GM12878 (cell line): ENCODE data around the gene SLFNL1. TPM values are rescaled to one million over a fixed set of nuclear protein-coding genes. Genes with fewer than 3 reads are reported as not detected.

Source experiments
- ATAC-seq: fragments of 200-7000 bp; cut with Tn5 transposase; 3 replicates; pipeline ENCODE4 v1.9.1; 2020; ENCODE audit warnings: mild to moderate bottlenecking, moderate library complexity
- BruUV-seq: library from RNA; stranded (reverse); fragments of 400-500 nt; replicated peaks from 2 replicates; lab custom pipeline; 2021; lab: Mats Ljungman, UMichigan
- CTCF ChIA-PET: fragments of 300-600 bp; sonication (Branson Sonifier 250); formaldehyde crosslinking; extraction: SDS; loops from one replicate; lab custom pipeline; 2021; ENCODE audit warnings: inconsistent platforms; lab: Yijun Ruan, JAX
- POLR2A ChIA-PET: fragments of 350-600 bp; formaldehyde crosslinking; extraction: SDS; loops from one replicate; lab custom pipeline; 2021; ENCODE audit warnings: inconsistent platforms; lab: Charles Lee
- RAD21 ChIA-PET: fragments of 300-600 bp; sonication (Branson Sonifier 250); formaldehyde crosslinking; loops from one replicate; lab custom pipeline; 2023; ENCODE audit warnings: antibody characterized with exemption; ENCODE audit not compliant: unreplicated experiment; lab: Charles Lee
- SMC1A ChIA-PET: fragments of 300-600 bp; sonication (Branson Sonifier 250); formaldehyde crosslinking; loops from one replicate; lab custom pipeline; 2023; ENCODE audit not compliant: unreplicated experiment, uncharacterized antibody; lab: Charles Lee
- DNase-seq: peaks from one replicate; pipeline ENCODE4 v3.0.0-alpha.2; 2011; ENCODE audit warnings: low read depth, low spot score
- FAIRE-seq: peaks from 3 replicates; lab custom pipeline; 2011; peaks lifted over from hg19 to GRCh38; lab: Jason Lieb, UNC
- H2AFZ ChIP-seq: 2 replicates; pipeline ENCODE4 v1.6.0; 2011; ENCODE audit warnings: low read depth, low read length, control low read depth; ENCODE audit not compliant: control insufficient read depth
- H3K27ac ChIP-seq: 2 replicates; pipeline ENCODE4 v1.5.1; 2011; ENCODE audit warnings: control low read depth; ENCODE audit not compliant: control insufficient read depth, insufficient read depth
- H3K27me3 ChIP-seq, 2 experiments: replicated peaks in 1 of 2; 2 replicates each; pipeline versions ENCODE4 v1.6.0 to v1.6.1; 2011; ENCODE audit warnings: low read length in 1 of 2; ENCODE audit not compliant: control insufficient read depth in 2 of 2, insufficient read depth in 2 of 2
- H3K36me3 ChIP-seq, 2 experiments: 2 replicates each; pipeline ENCODE4 v1.5.1; 2011; ENCODE audit warnings: low read length in 1 of 2; ENCODE audit not compliant: control insufficient read depth in 2 of 2, insufficient read depth in 2 of 2
- H3K4me1 ChIP-seq: 2 replicates; pipeline ENCODE4 v1.6.1; 2011; ENCODE audit warnings: mild to moderate bottlenecking, low read length, moderate library complexity, mixed read lengths; ENCODE audit not compliant: control insufficient read depth, insufficient read depth
- H3K4me2 ChIP-seq: 2 replicates; pipeline ENCODE4 v1.6.0; 2011; ENCODE audit warnings: control low read depth; ENCODE audit not compliant: control insufficient read depth, insufficient read depth
- H3K4me3 ChIP-seq: fragments of 200-600 bp; sonication (generic); 2 replicates; pipeline ENCODE4 v1.5.1; 2016
- H3K79me2 ChIP-seq: 2 replicates; pipeline ENCODE4 v1.6.0; 2011; ENCODE audit warnings: low read length; ENCODE audit not compliant: control insufficient read depth, insufficient read depth
- H3K9ac ChIP-seq: 2 replicates; pipeline ENCODE4 v1.8.0; 2011; ENCODE audit warnings: low read length, control low read depth, mixed read lengths; ENCODE audit not compliant: control insufficient read depth, insufficient read depth
- H3K9me3 ChIP-seq: replicated peaks from 3 replicates; pipeline ENCODE4 v1.5.1; 2011; ENCODE audit warnings: mild to moderate bottlenecking, low read length; ENCODE audit not compliant: control insufficient read depth, insufficient read depth
- H4K20me1 ChIP-seq: 2 replicates; pipeline ENCODE4 v1.6.0; 2011; ENCODE audit not compliant: control insufficient read depth, insufficient read depth
- ATF7 ChIP-seq: fragments of 450-650 bp; IDR thresholded peaks from 2 replicates; pipeline ENCODE4 v1.6.1; 2016; ENCODE audit warnings: low read depth, mild to moderate bottlenecking
- BACH1 ChIP-seq: fragments of 450-650 bp; IDR thresholded peaks from 2 replicates; pipeline ENCODE4 v1.6.1; 2017; ENCODE audit warnings: mild to moderate bottlenecking, borderline replicate concordance
- CEBPB ChIP-seq, 2 experiments: fragments of 150-350 bp in 1 of 2; IDR thresholded peaks; 2 replicates each; pipeline ENCODE4 v1.6.1; 2012 to 2014; ENCODE audit warnings: low read depth in 2 of 2, low read length in 2 of 2, borderline replicate concordance in 1 of 2, inconsistent platforms in 1 of 2
- CREB1 ChIP-seq: IDR thresholded peaks from 2 replicates; pipeline ENCODE4 v1.6.1; 2012; ENCODE audit warnings: low read depth, mild to moderate bottlenecking, inconsistent platforms
- ETV6 ChIP-seq, 2 experiments: fragments of 450-650 bp in 1 of 2; IDR thresholded peaks in 1 of 2; conservative IDR thresholded peaks in 1 of 2; 2 replicates each; pipeline ENCODE4 v1.6.1; 2014; ENCODE audit warnings: antibody characterized with exemption in 1 of 2, borderline replicate concordance in 1 of 2, low read depth in 1 of 2, mild to moderate bottlenecking in 1 of 2, moderate library complexity in 1 of 2
- FOXK2 ChIP-seq: fragments of 450-650 bp; IDR thresholded peaks from 2 replicates; pipeline ENCODE4 v1.6.1; 2017; ENCODE audit warnings: mild to moderate bottlenecking, moderate library complexity
- JUNB ChIP-seq: IDR thresholded peaks from 2 replicates; pipeline ENCODE4 v1.6.1; 2016; ENCODE audit warnings: antibody characterized with exemption, mild to moderate bottlenecking
- NR2C2 ChIP-seq: IDR thresholded peaks from 2 replicates; pipeline ENCODE4 v1.6.1; 2011; ENCODE audit warnings: borderline replicate concordance, low read depth; ENCODE audit not compliant: control insufficient read depth, insufficient read length
- PAX5 ChIP-seq: IDR thresholded peaks from 2 replicates; pipeline ENCODE4 v1.6.1; 2011; ENCODE audit warnings: low read depth, low read length, borderline replicate concordance
- RAD21 ChIP-seq: IDR thresholded peaks from 2 replicates; pipeline ENCODE4 v1.6.1; 2011; ENCODE audit warnings: mild to moderate bottlenecking, low read depth, low read length, moderate library complexity; ENCODE audit not compliant: insufficient read depth
- RCOR1 ChIP-seq: conservative IDR thresholded peaks from 2 replicates; pipeline ENCODE4 v1.6.1; 2012; ENCODE audit warnings: low read depth, low read length, improper control_type of control experiment
- RUNX3 ChIP-seq: IDR thresholded peaks from 2 replicates; pipeline ENCODE4 v1.6.1; 2012; ENCODE audit warnings: low read length, inconsistent platforms
- SMARCA5 ChIP-seq: fragments of 450-650 bp; IDR thresholded peaks from 2 replicates; pipeline ENCODE4 v1.6.1; 2017; ENCODE audit warnings: mild to moderate bottlenecking
- SMC3 ChIP-seq: IDR thresholded peaks from 2 replicates; pipeline ENCODE4 v1.6.1; 2011; ENCODE audit warnings: low read length, improper control_type of control experiment, borderline replicate concordance
- TARDBP ChIP-seq: IDR thresholded peaks from 2 replicates; pipeline ENCODE4 v1.6.1; 2016; ENCODE audit warnings: borderline replicate concordance
- TCF7 ChIP-seq: IDR thresholded peaks from 2 replicates; pipeline ENCODE4 v1.6.1; 2014; ENCODE audit warnings: antibody characterized with exemption, borderline replicate concordance
- YBX1 ChIP-seq: fragments of 450-650 bp; IDR thresholded peaks from 2 replicates; pipeline ENCODE4 v1.6.1; 2016; ENCODE audit warnings: antibody characterized with exemption
- ZNF274 ChIP-seq: IDR thresholded peaks from one replicate; pipeline ENCODE4 v1.8.0; 2011; ENCODE audit not compliant: insufficient read length, insufficient read depth
- WGBS: methylation state at CpG from one replicate; pipeline ENCODE4 v1.1.6; 2016; ENCODE audit warnings: low lambda C conversion rate; ENCODE audit not compliant: insufficient replicate concordance, insufficient coverage; ENCODE audit errors: missing lambda C conversion rate; 5-methylcytosine and 5-hydroxymethylcytosine counted together
- in situ Hi-C: fragments of 300-500 bp; cut with MboI; formaldehyde crosslinking; loops from 9 replicates; pipeline ENCODE4 v1.14.3; 2018; ENCODE audit warnings: mixed read lengths
- intact Hi-C: fragments of 100-400 bp; cut with micrococcal nuclease; formaldehyde crosslinking; loops from one replicate; pipeline ENCODE4 v1.14.2; 2022; ENCODE audit not compliant: unreplicated experiment
- polyA plus RNA-seq, 11 experiments: library from polyadenylated mRNA; depleted of rRNA in 4 of 11; unstranded in 6 of 11; stranded (reverse) in 5 of 11; fragments of >200 nt; fragmentation: Nextera tagmentation in 4 of 11; fragmentation: Illumina TruSeq in 1 of 11; extraction: Ambion mirVana in 4 of 11; extraction: Trizol in 1 of 11; gene quantifications; 1 replicate in 1 of 11; 2 replicates in 10 of 11; pipeline versions ENCODE4 v1.2.1 to v1.2.3, GENCODE V29; 2011 to 2016; ENCODE audit warnings: inconsistent platforms in 2 of 11, missing spikeins in 2 of 11, low read depth in 1 of 11
- total RNA-seq, 4 experiments: library from RNA; depleted of rRNA in 3 of 4; stranded (reverse); fragments of >200 nt in 3 of 4; fragmentation: Illumina TruSeq in 1 of 4; extraction: Trizol in 1 of 4; gene quantifications; 2 replicates each; pipeline versions ENCODE4 v1.2.1 to v1.2.3, GENCODE V29; 2013 to 2021
- TF ChIP-seq, protein P1 (sequence below): IDR thresholded peaks from 2 replicates; pipeline ENCODE4 v1.6.1; 2012; ENCODE audit warnings: improper control_type of control experiment, low read depth, low read length; ENCODE audit not compliant: insufficient replicate concordance

Gene SLFNL1
- total and polyA plus RNA-seq, 10 of the 15 experiments (the other 5 are each of a cell fraction or from before 2014, with no cell fraction given): 0.05 to 0.98 (median 0.16) TPM; not detected in 2

DNA sequence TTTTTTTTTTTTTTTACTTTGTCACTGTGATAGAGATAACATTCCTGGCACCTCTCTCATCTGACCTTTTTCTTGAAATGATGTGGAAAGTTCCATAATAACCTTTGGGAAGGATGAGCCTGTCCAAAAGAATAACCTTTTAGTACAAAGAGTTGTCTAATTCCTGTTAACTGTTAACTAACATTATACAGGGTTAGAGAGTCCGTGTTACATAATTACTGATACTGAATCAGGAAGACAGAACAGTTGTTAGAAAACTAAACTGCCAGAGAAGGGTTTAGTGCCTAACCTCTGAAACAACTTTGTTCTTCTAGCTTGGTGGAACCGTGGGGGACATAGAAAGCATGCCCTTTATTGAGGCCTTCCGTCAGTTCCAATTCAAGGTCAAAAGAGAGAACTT is 33.2 kb downstream of the SLFNL1 start (continued):
- TF ChIP-seq NR2C2: no peak
- no peak for TF ChIP-seq RCOR1
- no peak for TF ChIP-seq ZNF274
- no peak for TF ChIP-seq RUNX3
- TF ChIP-seq TCF7: no peak
- no peak for TF ChIP-seq ETV6 (conservative IDR thresholded peaks at IDR 0.05 in 1 of 2, IDR thresholded peaks at IDR 0.05 in 1 of 2; ENCODE audit: borderline replicate concordance in 1 of 2, low read depth in 1 of 2)
- no peak for TF ChIP-seq JUNB
- TF ChIP-seq FOXK2: no peak
- TF ChIP-seq SMARCA5: no peak
- no peak for TF ChIP-seq ATF7

DNA sequence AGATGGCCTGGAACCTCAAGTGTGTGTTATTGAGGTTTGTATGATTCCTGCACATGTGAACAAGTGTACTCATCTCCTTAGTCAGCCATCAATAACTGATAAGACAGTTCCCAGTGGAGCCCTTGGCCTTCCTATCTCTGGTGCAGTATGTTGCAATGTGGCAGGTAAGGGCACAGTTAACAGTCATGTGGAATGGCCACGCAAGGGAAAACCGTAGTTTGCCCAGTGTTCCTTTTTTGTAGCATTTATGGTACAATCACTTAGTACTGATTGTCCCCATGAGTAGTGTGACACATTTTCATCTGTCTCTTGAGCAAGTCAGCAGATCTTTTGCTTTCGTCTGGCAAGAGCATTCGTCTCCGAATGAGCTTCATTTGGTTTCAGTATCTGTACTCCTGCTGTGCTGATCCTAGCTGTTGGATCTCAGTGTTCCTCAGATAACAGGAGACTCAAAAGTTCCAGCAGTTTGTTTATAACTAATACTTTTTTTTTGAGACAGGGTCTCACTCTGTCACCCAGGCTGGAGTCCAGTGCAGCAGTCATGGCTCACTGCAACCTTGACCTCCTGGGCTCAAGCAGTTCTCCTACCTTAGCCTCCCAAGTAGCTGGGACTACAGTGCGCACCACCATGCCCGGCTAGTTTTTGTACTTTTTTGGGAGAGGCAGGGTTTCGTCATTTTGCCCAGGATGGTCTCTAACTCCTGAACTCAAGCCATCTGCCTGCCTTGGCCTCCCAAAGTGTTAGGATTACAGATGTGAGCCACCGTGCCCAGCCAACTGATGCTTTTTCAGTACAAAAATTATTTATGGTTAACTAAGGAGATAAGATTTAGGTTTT is 33.9 kb downstream of the SLFNL1 start:
- ATAC-seq (no peak), DNase-seq (no peak), FAIRE-seq (peak; percentile 38)
- ChIA-PET POLR2A (no interaction called here), RAD21 (no interaction called here), SMC1A (interaction anchor here (1.0 kb wide), 1 partner anchor 8 kb away, joined by 3 read pairs; no protein-coding TSS in a partner anchor), CTCF (interaction anchor here (1.4 kb wide), 1 partner anchor 23 kb away, joined by 3 read pairs; no protein-coding TSS in a partner anchor)
- BruUV-seq: no TSS peak
- no peak overlapping the region for H3K27ac ChIP-seq
- no peaks in the 10 kb centered on the region for H3K27me3 ChIP-seq
- H3K79me2 ChIP-seq: peaks cover 15% of the 10 kb centered on the region
- 92% methylated on average over 9 of the region's 9 CpGs for WGBS
- in situ Hi-C loops: no loop called here
- H3K4me3 ChIP-seq: no peak overlapping the region
- H4K20me1 ChIP-seq: no peaks in the 10 kb centered on the region; the same call in 1 of the 2 replicates
- no peaks in the 10 kb centered on the region for H3K9me3 ChIP-seq
- H3K9ac ChIP-seq: no peak overlapping the region
- H3K4me1 ChIP-seq: no peaks in the 10 kb centered on the region
- H3K36me3 ChIP-seq: peaks cover 20 to 31% of the 10 kb centered on the region in 2 experiments
- intact Hi-C loops: no loop called here
- H3K4me2 ChIP-seq: no peak overlapping the region
- no peak overlapping the region for H2AFZ ChIP-seq
- TF ChIP-seq TARDBP: no peak
- no peak for TF ChIP-seq CEBPB (IDR thresholded peaks at IDR 0.05; ENCODE audit: borderline replicate concordance in 1 of 2, low read depth in 2 of 2, low read length in 2 of 2)
- TF ChIP-seq ETV6 (conservative IDR thresholded peaks at IDR 0.05 in 1 of 2, IDR thresholded peaks at IDR 0.05 in 1 of 2; ENCODE audit: borderline replicate concordance in 1 of 2, low read depth in 1 of 2): no peak
- no peak for TF ChIP-seq CREB1
- TF ChIP-seq BACH1: no peak
- no peak for TF ChIP-seq SMC3
- no peak for TF ChIP-seq PAX5
- no peak for TF ChIP-seq YBX1
- no peak for TF ChIP-seq NR2C2
- TF ChIP-seq RAD21: no peak
- TF ChIP-seq, protein P1, sequence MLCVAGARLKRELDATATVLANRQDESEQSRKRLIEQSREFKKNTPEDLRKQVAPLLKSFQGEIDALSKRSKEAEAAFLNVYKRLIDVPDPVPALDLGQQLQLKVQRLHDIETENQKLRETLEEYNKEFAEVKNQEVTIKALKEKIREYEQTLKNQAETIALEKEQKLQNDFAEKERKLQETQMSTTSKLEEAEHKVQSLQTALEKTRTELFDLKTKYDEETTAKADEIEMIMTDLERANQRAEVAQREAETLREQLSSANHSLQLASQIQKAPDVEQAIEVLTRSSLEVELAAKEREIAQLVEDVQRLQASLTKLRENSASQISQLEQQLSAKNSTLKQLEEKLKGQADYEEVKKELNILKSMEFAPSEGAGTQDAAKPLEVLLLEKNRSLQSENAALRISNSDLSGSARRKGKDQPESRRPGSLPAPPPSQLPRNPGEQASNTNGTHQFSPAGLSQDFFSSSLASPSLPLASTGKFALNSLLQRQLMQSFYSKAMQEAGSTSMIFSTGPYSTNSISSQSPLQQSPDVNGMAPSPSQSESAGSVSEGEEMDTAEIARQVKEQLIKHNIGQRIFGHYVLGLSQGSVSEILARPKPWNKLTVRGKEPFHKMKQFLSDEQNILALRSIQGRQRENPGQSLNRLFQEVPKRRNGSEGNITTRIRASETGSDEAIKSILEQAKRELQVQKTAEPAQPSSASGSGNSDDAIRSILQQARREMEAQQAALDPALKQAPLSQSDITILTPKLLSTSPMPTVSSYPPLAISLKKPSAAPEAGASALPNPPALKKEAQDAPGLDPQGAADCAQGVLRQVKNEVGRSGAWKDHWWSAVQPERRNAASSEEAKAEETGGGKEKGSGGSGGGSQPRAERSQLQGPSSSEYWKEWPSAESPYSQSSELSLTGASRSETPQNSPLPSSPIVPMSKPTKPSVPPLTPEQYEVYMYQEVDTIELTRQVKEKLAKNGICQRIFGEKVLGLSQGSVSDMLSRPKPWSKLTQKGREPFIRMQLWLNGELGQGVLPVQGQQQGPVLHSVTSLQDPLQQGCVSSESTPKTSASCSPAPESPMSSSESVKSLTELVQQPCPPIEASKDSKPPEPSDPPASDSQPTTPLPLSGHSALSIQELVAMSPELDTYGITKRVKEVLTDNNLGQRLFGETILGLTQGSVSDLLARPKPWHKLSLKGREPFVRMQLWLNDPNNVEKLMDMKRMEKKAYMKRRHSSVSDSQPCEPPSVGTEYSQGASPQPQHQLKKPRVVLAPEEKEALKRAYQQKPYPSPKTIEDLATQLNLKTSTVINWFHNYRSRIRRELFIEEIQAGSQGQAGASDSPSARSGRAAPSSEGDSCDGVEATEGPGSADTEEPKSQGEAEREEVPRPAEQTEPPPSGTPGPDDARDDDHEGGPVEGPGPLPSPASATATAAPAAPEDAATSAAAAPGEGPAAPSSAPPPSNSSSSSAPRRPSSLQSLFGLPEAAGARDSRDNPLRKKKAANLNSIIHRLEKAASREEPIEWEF: no peak
